Measurements from ENCODE around the gene REEP3. TPM values are rescaled to one million over a fixed set of nuclear protein-coding genes. Genes with fewer than 3 reads are reported as not detected.

Gene REEP3
- total RNA-seq, 1 donor from 2014 or later: 36.7 TPM

- Mint-ChIP-seq H3K4me3 (no peak overlapping the region), H3K4me1 (peaks cover 8% of the 10 kb centered on the region), H3K36me3 (ENCODE audit: low read depth) (no peaks in the 10 kb centered on the region), H3K27ac (ENCODE audit: unreplicated experiment) (no peak overlapping the region), H3K9me3 (no peaks in the 10 kb centered on the region), H3K27me3 (ENCODE audit: low read depth) (no peaks in the 10 kb centered on the region)
- TF ChIP-seq, protein P1, sequence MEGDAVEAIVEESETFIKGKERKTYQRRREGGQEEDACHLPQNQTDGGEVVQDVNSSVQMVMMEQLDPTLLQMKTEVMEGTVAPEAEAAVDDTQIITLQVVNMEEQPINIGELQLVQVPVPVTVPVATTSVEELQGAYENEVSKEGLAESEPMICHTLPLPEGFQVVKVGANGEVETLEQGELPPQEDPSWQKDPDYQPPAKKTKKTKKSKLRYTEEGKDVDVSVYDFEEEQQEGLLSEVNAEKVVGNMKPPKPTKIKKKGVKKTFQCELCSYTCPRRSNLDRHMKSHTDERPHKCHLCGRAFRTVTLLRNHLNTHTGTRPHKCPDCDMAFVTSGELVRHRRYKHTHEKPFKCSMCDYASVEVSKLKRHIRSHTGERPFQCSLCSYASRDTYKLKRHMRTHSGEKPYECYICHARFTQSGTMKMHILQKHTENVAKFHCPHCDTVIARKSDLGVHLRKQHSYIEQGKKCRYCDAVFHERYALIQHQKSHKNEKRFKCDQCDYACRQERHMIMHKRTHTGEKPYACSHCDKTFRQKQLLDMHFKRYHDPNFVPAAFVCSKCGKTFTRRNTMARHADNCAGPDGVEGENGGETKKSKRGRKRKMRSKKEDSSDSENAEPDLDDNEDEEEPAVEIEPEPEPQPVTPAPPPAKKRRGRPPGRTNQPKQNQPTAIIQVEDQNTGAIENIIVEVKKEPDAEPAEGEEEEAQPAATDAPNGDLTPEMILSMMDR (conservative IDR thresholded peaks at IDR 0.05): no peak
- DNase-seq (ENCODE audit: low read depth, low spot score): no peak
These were observed 151.3 kb downstream of the REEP3 start for GRCh38 chr10:63672491-63672890.

- H3K27ac Mint-ChIP-seq (ENCODE audit: unreplicated experiment): no peak overlapping the region
- H3K9me3 Mint-ChIP-seq: no peaks in the 10 kb centered on the region
- H3K36me3 Mint-ChIP-seq (ENCODE audit: low read depth): no peaks in the 10 kb centered on the region
- no peak overlapping the region for H3K4me3 Mint-ChIP-seq
- TF ChIP-seq, protein P1 (conservative IDR thresholded peaks at IDR 0.05): no peak
- H3K27me3 Mint-ChIP-seq (ENCODE audit: low read depth): no peaks in the 10 kb centered on the region
- H3K4me1 Mint-ChIP-seq: peaks cover 8% of the 10 kb centered on the region
- DNase-seq (ENCODE audit: low read depth, low spot score): no peak
These were observed 152.0 kb downstream of the REEP3 start for GRCh38 chr10:63673246-63673645.

GRCh38 chr10:63673846-63674245 lies 152.6 kb downstream of the REEP3 start:
- no peak for DNase-seq (ENCODE audit: low read depth, low spot score)
- Mint-ChIP-seq H3K27me3 (ENCODE audit: low read depth) (no peaks in the 10 kb centered on the region), H3K9me3 (no peaks in the 10 kb centered on the region), H3K4me3 (no peak overlapping the region), H3K4me1 (peaks cover 8% of the 10 kb centered on the region), H3K36me3 (ENCODE audit: low read depth) (no peaks in the 10 kb centered on the region), H3K27ac (ENCODE audit: unreplicated experiment) (no peak overlapping the region)
- TF ChIP-seq, protein P1 (conservative IDR thresholded peaks at IDR 0.05): no peak

Other genes starting within 250 kb of the REEP3 start
- 68.7 and 73.9 TPM in 2 replicates for gene JMJD1C, start 55.4 kb upstream of the REEP3 start, total RNA-seq

All from neural crest cell (in vitro differentiated cells).